Naive B cell (primary cell): ENCODE results near the gene CTAGE1. TPM values are rescaled to one million over a fixed set of nuclear protein-coding genes. Genes with fewer than 3 reads are reported as not detected.

Experiments used
- polyA plus RNA-seq, 6 donors: library from polyadenylated mRNA; unstranded; fragments of 300-500 nt; fragmentation: Illumina TruSeq; gene quantifications; one replicate each; pipeline ENCODE4 v1.2.3, GENCODE V29; 2021; ENCODE audit warnings: low read depth in 6 of 6

Gene CTAGE1
- polyA plus RNA-seq, 6 donors from 2014 or later: not detected

Other genes with a start within 250 kb of the CTAGE1 start
- gene GATA6, start 248.3 kb downstream of the CTAGE1 start, polyA plus RNA-seq: not detected